SU-DHL-6 (cell line): ENCODE measurements around the gene HGS.

Experiments used
- H2AFZ ChIP-seq: fragments of 200-600 bp; sonication (generic); 2 replicates; pipeline ENCODE4 v1.6.1; 2014; ENCODE audit warnings: low read depth, mild to moderate bottlenecking, moderate library complexity, mixed read lengths, antibody characterized with exemption, low read length; ENCODE audit not compliant: severe bottlenecking
- H3F3A ChIP-seq: fragments of 200-600 bp; shearing (Covaris generic); 2 replicates; pipeline ENCODE4 v1.6.0; 2016; ENCODE audit warnings: antibody characterized with exemption, mild to moderate bottlenecking; ENCODE audit not compliant: insufficient read depth
- H3K27ac ChIP-seq: fragments of 200-600 bp; sonication (generic); 2 replicates; pipeline ENCODE4 v1.5.1; 2016; ENCODE audit warnings: low read depth, mild to moderate bottlenecking, low read length, moderate library complexity, mixed read lengths
- H3K27me3 ChIP-seq: fragments of 200-600 bp; sonication (generic), shearing (Covaris generic); 2 replicates; pipeline ENCODE4 v1.6.0; 2014; ENCODE audit warnings: mild to moderate bottlenecking, low read length
- H3K36me3 ChIP-seq: fragments of 200-600 bp; sonication (generic); 2 replicates; pipeline ENCODE4 v1.6.1; 2014; ENCODE audit warnings: mild to moderate bottlenecking, low read length, mixed read lengths
- H3K4me2 ChIP-seq: fragments of 300-600, 200-600 bp; shearing (Covaris generic), sonication (generic); 2 replicates; pipeline ENCODE4 v1.6.0; 2014; ENCODE audit warnings: low read length, low read depth, mild to moderate bottlenecking; ENCODE audit not compliant: poor library complexity, severe bottlenecking
- H3K4me3 ChIP-seq: fragments of 200-600 bp; sonication (generic); 2 replicates; pipeline ENCODE4 v1.5.1; 2014; ENCODE audit warnings: antibody characterized with exemption, low read length, mild to moderate bottlenecking, mixed read lengths; ENCODE audit not compliant: insufficient read depth, poor library complexity, severe bottlenecking
- H3K79me2 ChIP-seq: fragments of 200-600 bp; sonication (generic); 2 replicates; pipeline ENCODE4 v1.6.1; 2014; ENCODE audit warnings: mild to moderate bottlenecking, low read length, moderate library complexity; ENCODE audit not compliant: insufficient read depth
- H3K9ac ChIP-seq: fragments of 200-600 bp; sonication (generic); 2 replicates; pipeline ENCODE4 v1.7.0; 2014; ENCODE audit warnings: mild to moderate bottlenecking, low read length
- H3K9me2 ChIP-seq: fragments of 200-600 bp; sonication (generic); replicated peaks from 2 replicates; pipeline ENCODE4 v1.6.1; 2014; ENCODE audit warnings: low read length; ENCODE audit not compliant: insufficient read depth
- H3K9me3 ChIP-seq: fragments of 200-600 bp; sonication (generic); 2 replicates; pipeline ENCODE4 v1.6.1; 2014; ENCODE audit warnings: low read length, mixed read lengths; ENCODE audit not compliant: insufficient read depth
- H4K20me1 ChIP-seq: fragments of 200-600 bp; sonication (generic); 2 replicates; pipeline ENCODE4 v1.6.1; 2014; ENCODE audit warnings: low read depth, mild to moderate bottlenecking, antibody characterized with exemption, low read length, moderate library complexity, mixed read lengths
- EZH2phosphoT487 ChIP-seq: fragments of 200-600 bp; sonication (generic), shearing (Covaris generic); conservative IDR thresholded peaks from 2 replicates; pipeline ENCODE4 v1.6.1; 2018; ENCODE audit warnings: mild to moderate bottlenecking, antibody characterized with exemption, low read length, moderate library complexity, mixed read lengths
- TF ChIP-seq, protein P1 (sequence below): fragments of 200-600 bp; sonication (generic); IDR thresholded peaks from one replicate; pipeline ENCODE4 v1.5.1; 2017; ENCODE audit warnings: antibody characterized with exemption, mild to moderate bottlenecking, low read length, moderate library complexity; ENCODE audit not compliant: insufficient read depth, poor library complexity, severe bottlenecking

The HGS gene

DNA sequence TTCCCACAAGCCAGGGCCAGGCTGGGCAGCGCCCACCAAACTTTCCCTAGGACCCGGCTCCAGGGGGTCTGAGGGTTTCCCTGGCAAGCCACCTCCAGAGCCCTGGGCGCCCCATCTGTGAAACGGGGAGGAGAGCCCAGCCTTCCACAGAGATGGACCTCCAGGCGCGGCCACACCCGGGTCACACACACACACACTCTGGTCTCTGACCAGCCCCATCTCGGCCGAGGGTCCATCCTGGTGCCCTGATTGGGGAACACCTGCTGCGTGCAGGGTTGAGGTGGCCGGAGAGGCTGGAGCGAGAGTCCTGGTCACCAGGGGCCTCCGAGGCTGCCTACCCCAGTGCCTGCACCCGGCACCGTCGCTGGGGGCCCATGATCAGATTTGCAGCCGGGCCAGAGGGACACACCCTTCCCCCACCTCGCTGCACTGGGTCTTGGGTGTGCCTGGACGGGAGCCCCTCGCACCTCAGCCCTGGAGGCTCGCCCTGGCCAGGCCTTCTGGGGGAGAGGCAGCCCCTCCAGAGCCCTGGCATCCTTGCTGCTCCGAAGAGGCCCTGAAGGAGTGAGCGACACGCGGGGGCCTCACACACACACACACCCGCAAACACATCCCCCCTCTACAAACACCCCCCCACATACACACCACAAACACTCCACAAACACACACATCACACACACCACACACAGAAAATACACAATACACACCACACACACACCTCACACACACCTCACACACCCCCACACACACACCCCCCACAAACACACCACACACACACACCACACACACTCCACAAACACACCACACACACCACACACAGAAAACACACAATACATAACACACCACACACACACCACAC lies 58.0 kb downstream of the HGS start:
- no peak overlapping the region for H3K9ac ChIP-seq
- TF ChIP-seq, protein P1, sequence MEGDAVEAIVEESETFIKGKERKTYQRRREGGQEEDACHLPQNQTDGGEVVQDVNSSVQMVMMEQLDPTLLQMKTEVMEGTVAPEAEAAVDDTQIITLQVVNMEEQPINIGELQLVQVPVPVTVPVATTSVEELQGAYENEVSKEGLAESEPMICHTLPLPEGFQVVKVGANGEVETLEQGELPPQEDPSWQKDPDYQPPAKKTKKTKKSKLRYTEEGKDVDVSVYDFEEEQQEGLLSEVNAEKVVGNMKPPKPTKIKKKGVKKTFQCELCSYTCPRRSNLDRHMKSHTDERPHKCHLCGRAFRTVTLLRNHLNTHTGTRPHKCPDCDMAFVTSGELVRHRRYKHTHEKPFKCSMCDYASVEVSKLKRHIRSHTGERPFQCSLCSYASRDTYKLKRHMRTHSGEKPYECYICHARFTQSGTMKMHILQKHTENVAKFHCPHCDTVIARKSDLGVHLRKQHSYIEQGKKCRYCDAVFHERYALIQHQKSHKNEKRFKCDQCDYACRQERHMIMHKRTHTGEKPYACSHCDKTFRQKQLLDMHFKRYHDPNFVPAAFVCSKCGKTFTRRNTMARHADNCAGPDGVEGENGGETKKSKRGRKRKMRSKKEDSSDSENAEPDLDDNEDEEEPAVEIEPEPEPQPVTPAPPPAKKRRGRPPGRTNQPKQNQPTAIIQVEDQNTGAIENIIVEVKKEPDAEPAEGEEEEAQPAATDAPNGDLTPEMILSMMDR = no peak
- TF ChIP-seq EZH2phosphoT487 = no peak
- no peaks in the 10 kb centered on the region for H3K79me2 ChIP-seq
- no peaks in the 10 kb centered on the region for H3K27me3 ChIP-seq
- no peak overlapping the region for H3K4me3 ChIP-seq
- H3F3A ChIP-seq = no peaks in the 10 kb centered on the region
- no peak overlapping the region for H2AFZ ChIP-seq
- no peak overlapping the region for H3K27ac ChIP-seq
- no peaks in the 10 kb centered on the region for H3K9me2 ChIP-seq
- H3K36me3 ChIP-seq = no peaks in the 10 kb centered on the region
- H3K9me3 ChIP-seq = no peaks in the 10 kb centered on the region
- no peak overlapping the region for H3K4me2 ChIP-seq
- no peaks in the 10 kb centered on the region for H4K20me1 ChIP-seq
